Measurements from ENCODE around the gene SSBP3. TPM values are rescaled to one million over a fixed set of nuclear protein-coding genes. Genes with fewer than 3 reads are reported as not detected.

Gene SSBP3
- total RNA-seq, 4 donors from 2014 or later, result 26.4 to 49.5 (median 37.1) TPM

- 87% methylated on average over 16 of the region's 16 CpGs for WGBS
- no peak overlapping the region for H3K27ac ChIP-seq
- no peak for TF ChIP-seq CTCF (IDR thresholded peaks at IDR 0.05)
- no peak for TF ChIP-seq POLR2AphosphoS5 (IDR thresholded peaks at IDR 0.05)
- no peak for TF ChIP-seq EP300 (IDR thresholded peaks at IDR 0.05)
- no peak for TF ChIP-seq POLR2A (IDR thresholded peaks at IDR 0.05)
- H3K27me3 ChIP-seq, result no peaks in the 10 kb centered on the region
- DNase-seq (ENCODE audit: low spot score in 2 of 2), result no peak
- no peaks in the 10 kb centered on the region for H3K36me3 ChIP-seq
- no peaks in the 10 kb centered on the region for H3K9me3 ChIP-seq
- H3K4me3 ChIP-seq, result no peak overlapping the region
- H3K4me1 ChIP-seq, result peaks cover 8% of the 10 kb centered on the region
Measured at GRCh38 chr1:54378874-54379554, 27.2 kb downstream of the SSBP3 start.

- no peak overlapping the region for H3K4me3 ChIP-seq
- no peak for DNase-seq (ENCODE audit: low spot score in 2 of 2)
- H3K36me3 ChIP-seq, result no peaks in the 10 kb centered on the region
- no peak for TF ChIP-seq POLR2A (IDR thresholded peaks at IDR 0.05)
- H3K27ac ChIP-seq, result no peak overlapping the region
- 80% methylated on average over 17 of the region's 17 CpGs for WGBS
- H3K27me3 ChIP-seq, result no peaks in the 10 kb centered on the region
- no peaks in the 10 kb centered on the region for H3K9me3 ChIP-seq
- peaks cover 8% of the 10 kb centered on the region for H3K4me1 ChIP-seq
Measured at GRCh38 chr1:54378157-54378873, 27.9 kb downstream of the SSBP3 start.

- Histone ChIP-seq H3K4me1 (peaks cover 10% of the 10 kb centered on the region), H3K9me3 (no peaks in the 10 kb centered on the region)
- DNase-seq (ENCODE audit: low spot score in 2 of 2), result no peak
Measured at GRCh38 chr1:54377040-54377691, 29.0 kb downstream of the SSBP3 start.

GRCh38 chr1:54376430-54377039, 29.7 kb downstream of the SSBP3 start:
- 80% methylated on average over 7 of the region's 7 CpGs for WGBS
- no peak for DNase-seq (ENCODE audit: low spot score in 2 of 2)
- Histone ChIP-seq H3K4me1 (peaks cover 16% of the 10 kb centered on the region), H3K36me3 (no peaks in the 10 kb centered on the region), H3K27me3 (no peaks in the 10 kb centered on the region), H3K4me3 (no peak overlapping the region), H3K9me3 (no peaks in the 10 kb centered on the region), H3K27ac (no peak overlapping the region)
- TF ChIP-seq EP300 (IDR thresholded peaks at IDR 0.05) (no peak), POLR2A (IDR thresholded peaks at IDR 0.05) (no peak), CTCF (IDR thresholded peaks at IDR 0.05) (no peak), POLR2AphosphoS5 (IDR thresholded peaks at IDR 0.05) (no peak)

More at GRCh38 chr1:54377040-54377691, 29.0 kb downstream of the SSBP3 start:
- WGBS, result 86% methylated on average over 8 of the region's 8 CpGs
- Histone ChIP-seq H3K27me3 (no peaks in the 10 kb centered on the region), H3K4me3 (no peak overlapping the region), H3K36me3 (no peaks in the 10 kb centered on the region), H3K27ac (no peak overlapping the region)
- no peak for TF ChIP-seq POLR2AphosphoS5 (IDR thresholded peaks at IDR 0.05)
- no peak for TF ChIP-seq CTCF (IDR thresholded peaks at IDR 0.05)
- no peak for TF ChIP-seq EP300 (IDR thresholded peaks at IDR 0.05)
- TF ChIP-seq POLR2A (IDR thresholded peaks at IDR 0.05), result no peak

GRCh38 chr1:54375712-54376429, 30.3 kb downstream of the SSBP3 start:
- no peak for DNase-seq (ENCODE audit: low spot score in 2 of 2)
- peaks cover 23% of the 10 kb centered on the region for H3K4me1 ChIP-seq
- H3K36me3 ChIP-seq, result no peaks in the 10 kb centered on the region
- H3K27ac ChIP-seq, result no peak overlapping the region
- TF ChIP-seq POLR2A (IDR thresholded peaks at IDR 0.05), result no peak
- no peak for TF ChIP-seq POLR2AphosphoS5 (IDR thresholded peaks at IDR 0.05)
- no peak for TF ChIP-seq CTCF (IDR thresholded peaks at IDR 0.05)
- no peak for TF ChIP-seq EP300 (IDR thresholded peaks at IDR 0.05)
- no peak overlapping the region for H3K4me3 ChIP-seq
- 76% methylated on average over 8 of the region's 8 CpGs for WGBS
- H3K9me3 ChIP-seq, result no peaks in the 10 kb centered on the region
- no peaks in the 10 kb centered on the region for H3K27me3 ChIP-seq

Measured in suprapubic skin (tissue), 4 donors.